ENCODE measurements around the gene GNAT2.

Gene GNAT2

DNA sequence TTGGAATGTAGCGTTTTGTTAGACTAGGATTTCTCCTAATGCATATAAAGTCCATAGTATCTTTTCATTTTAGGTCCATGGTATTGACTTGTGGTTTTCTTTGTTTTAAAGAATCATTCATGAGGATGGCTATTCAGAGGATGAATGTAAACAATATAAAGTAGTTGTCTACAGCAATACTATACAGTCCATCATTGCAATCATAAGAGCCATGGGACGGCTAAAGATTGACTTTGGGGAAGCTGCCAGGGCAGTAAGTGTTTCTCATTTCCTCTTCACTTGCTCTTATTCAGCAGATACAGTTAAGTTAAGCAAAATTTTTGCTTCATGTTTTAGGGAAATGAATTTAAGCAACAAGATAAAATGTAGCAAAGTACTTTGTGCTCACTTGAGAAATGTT, 45.6 kb downstream of the GNAT2 start:
- no peak for DNase-seq

GRCh38 chr1:109570414-109570813, 49.0 kb downstream of the GNAT2 start:
- TF ChIP-seq, protein P1, sequence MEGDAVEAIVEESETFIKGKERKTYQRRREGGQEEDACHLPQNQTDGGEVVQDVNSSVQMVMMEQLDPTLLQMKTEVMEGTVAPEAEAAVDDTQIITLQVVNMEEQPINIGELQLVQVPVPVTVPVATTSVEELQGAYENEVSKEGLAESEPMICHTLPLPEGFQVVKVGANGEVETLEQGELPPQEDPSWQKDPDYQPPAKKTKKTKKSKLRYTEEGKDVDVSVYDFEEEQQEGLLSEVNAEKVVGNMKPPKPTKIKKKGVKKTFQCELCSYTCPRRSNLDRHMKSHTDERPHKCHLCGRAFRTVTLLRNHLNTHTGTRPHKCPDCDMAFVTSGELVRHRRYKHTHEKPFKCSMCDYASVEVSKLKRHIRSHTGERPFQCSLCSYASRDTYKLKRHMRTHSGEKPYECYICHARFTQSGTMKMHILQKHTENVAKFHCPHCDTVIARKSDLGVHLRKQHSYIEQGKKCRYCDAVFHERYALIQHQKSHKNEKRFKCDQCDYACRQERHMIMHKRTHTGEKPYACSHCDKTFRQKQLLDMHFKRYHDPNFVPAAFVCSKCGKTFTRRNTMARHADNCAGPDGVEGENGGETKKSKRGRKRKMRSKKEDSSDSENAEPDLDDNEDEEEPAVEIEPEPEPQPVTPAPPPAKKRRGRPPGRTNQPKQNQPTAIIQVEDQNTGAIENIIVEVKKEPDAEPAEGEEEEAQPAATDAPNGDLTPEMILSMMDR (IDR thresholded peaks at IDR 0.05; ENCODE audit: low read depth, low read length) = no peak
- no peaks in the 10 kb centered on the region for H3K9me3 ChIP-seq (ENCODE audit: severe bottlenecking)
- no peak overlapping the region for H3K27ac ChIP-seq
- no peak for DNase-seq
- peaks cover 16% of the 10 kb centered on the region for H3K36me3 ChIP-seq
- H3K4me3 ChIP-seq (ENCODE audit: low read depth, low read length) = no peak overlapping the region
- H3K27me3 ChIP-seq (ENCODE audit: insufficient read depth, low read depth, severe bottlenecking) = no peaks in the 10 kb centered on the region

More for the DNA sequence above, 45.6 kb downstream of the GNAT2 start:
- Histone ChIP-seq H3K27me3 (ENCODE audit: insufficient read depth, low read depth, severe bottlenecking) (no peaks in the 10 kb centered on the region), H3K36me3 (peaks cover 36% of the 10 kb centered on the region), H3K9me3 (ENCODE audit: severe bottlenecking) (no peaks in the 10 kb centered on the region), H3K27ac (no peak overlapping the region), H3K4me3 (ENCODE audit: low read depth, low read length) (no peak overlapping the region)
- TF ChIP-seq, protein P1 (IDR thresholded peaks at IDR 0.05; ENCODE audit: low read depth, low read length) = no peak

GRCh38 chr1:109569323-109569722, 50.1 kb downstream of the GNAT2 start:
- Histone ChIP-seq H3K27ac (no peak overlapping the region), H3K9me3 (ENCODE audit: severe bottlenecking) (no peaks in the 10 kb centered on the region), H3K4me3 (ENCODE audit: low read depth, low read length) (no peak overlapping the region), H3K36me3 (peaks cover 7% of the 10 kb centered on the region), H3K27me3 (ENCODE audit: insufficient read depth, low read depth, severe bottlenecking) (no peaks in the 10 kb centered on the region)
- no peak for DNase-seq
- TF ChIP-seq, protein P1 (IDR thresholded peaks at IDR 0.05; ENCODE audit: low read depth, low read length) = no peak

- DNase-seq = no peak
- no peaks in the 10 kb centered on the region for H3K27me3 ChIP-seq (ENCODE audit: insufficient read depth, low read depth, severe bottlenecking)
- no peaks in the 10 kb centered on the region for H3K9me3 ChIP-seq (ENCODE audit: severe bottlenecking)
- no peaks in the 10 kb centered on the region; the same call in 1 of the 2 replicates for H3K36me3 ChIP-seq
- H3K27ac ChIP-seq = no peak overlapping the region
- no peak overlapping the region for H3K4me3 ChIP-seq (ENCODE audit: low read depth, low read length)
- TF ChIP-seq, protein P1 (IDR thresholded peaks at IDR 0.05; ENCODE audit: low read depth, low read length) = no peak
Observed at GRCh38 chr1:109567877-109568672, 51.3 kb downstream of the GNAT2 start.

DNA sequence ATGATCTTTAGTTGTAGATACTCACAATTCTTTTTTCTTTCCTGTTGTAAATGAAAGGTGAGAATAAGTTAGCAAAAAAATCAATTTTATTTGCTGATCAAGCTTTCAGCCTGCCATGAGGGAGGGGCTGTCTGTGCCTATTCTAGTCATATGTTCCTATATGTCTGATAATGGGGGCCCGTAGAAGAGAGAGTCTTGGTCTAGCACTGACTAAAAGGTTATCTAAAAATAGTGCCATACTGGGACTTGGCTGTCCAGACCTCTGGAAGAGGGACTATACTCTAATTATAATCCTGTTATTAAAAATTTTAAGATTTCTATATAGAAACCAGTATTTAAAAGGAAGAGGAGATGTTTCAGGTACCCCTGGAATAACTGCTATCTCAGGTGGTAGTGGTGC, 52.4 kb downstream of the GNAT2 start:
- Histone ChIP-seq H3K27me3 (ENCODE audit: insufficient read depth, low read depth, severe bottlenecking) (no peaks in the 10 kb centered on the region), H3K27ac (no peak overlapping the region), H3K9me3 (ENCODE audit: severe bottlenecking) (no peaks in the 10 kb centered on the region), H3K4me3 (ENCODE audit: low read depth, low read length) (no peak overlapping the region), H3K36me3 (no peaks in the 10 kb centered on the region; the same call in 1 of the 2 replicates)
- DNase-seq = no peak
- TF ChIP-seq, protein P1 (IDR thresholded peaks at IDR 0.05; ENCODE audit: low read depth, low read length) = no peak

All from WERI-Rb-1 (cell line).